Activated T-cell treated with anti-CD3 and anti-CD28 coated beads, Interleukin-2, amount 50 U/mL, for 72 hours (primary cell): Measurements from ENCODE around the gene SUPT4H1. TPM values are rescaled to one million over a fixed set of nuclear protein-coding genes. Genes with fewer than 3 reads are reported as not detected.

Experiments used
- ATAC-seq, 2 donors: fragments of 150-1000 bp; cut with Tn5 transposase; replicated peaks in 1 of 2; 2 replicates each; pipeline ENCODE4 v1.10.0; 2021; ENCODE audit warnings: moderate library complexity in 2 of 2, mild to moderate bottlenecking in 1 of 2
- DNase-seq, 2 donors: peaks; one replicate each; pipeline ENCODE4 v3.0.0; 2021 to 2022; ENCODE audit warnings: mixed read lengths in 1 of 2
- H3K27ac Mint-ChIP-seq: one replicate; pipeline ENCODE4 v1.8.0; 2022; ENCODE audit warnings: mild to moderate bottlenecking, moderate library complexity, mixed read lengths
- H3K27me3 Mint-ChIP-seq: one replicate; pipeline ENCODE4 v1.8.0; 2022; ENCODE audit warnings: low read depth, mixed read lengths
- H3K36me3 Mint-ChIP-seq, 2 donors: one replicate each; pipeline ENCODE4 v1.8.0; 2022; ENCODE audit warnings: mixed read lengths in 2 of 2, mild to moderate bottlenecking in 1 of 2; ENCODE audit not compliant: insufficient read depth in 2 of 2
- H3K4me1 Mint-ChIP-seq: one replicate; pipeline ENCODE4 v1.8.0; 2022; ENCODE audit warnings: low read depth, mixed read lengths
- H3K4me3 Mint-ChIP-seq, 2 donors: one replicate each; pipeline ENCODE4 v1.8.0; 2022; ENCODE audit warnings: mild to moderate bottlenecking in 2 of 2, mixed read lengths in 2 of 2, moderate library complexity in 2 of 2
- H3K9me3 Mint-ChIP-seq, 2 donors: one replicate each; pipeline ENCODE4 v1.8.0; 2022; ENCODE audit warnings: mixed read lengths in 2 of 2
- total RNA-seq, 2 donors: library from RNA; stranded (reverse); gene quantifications; one replicate each; pipeline ENCODE4 v1.2.3, GENCODE V29; 2022

Gene SUPT4H1
- total RNA-seq, 2 donors from 2014 or later, result 101 to 110 TPM

DNA sequence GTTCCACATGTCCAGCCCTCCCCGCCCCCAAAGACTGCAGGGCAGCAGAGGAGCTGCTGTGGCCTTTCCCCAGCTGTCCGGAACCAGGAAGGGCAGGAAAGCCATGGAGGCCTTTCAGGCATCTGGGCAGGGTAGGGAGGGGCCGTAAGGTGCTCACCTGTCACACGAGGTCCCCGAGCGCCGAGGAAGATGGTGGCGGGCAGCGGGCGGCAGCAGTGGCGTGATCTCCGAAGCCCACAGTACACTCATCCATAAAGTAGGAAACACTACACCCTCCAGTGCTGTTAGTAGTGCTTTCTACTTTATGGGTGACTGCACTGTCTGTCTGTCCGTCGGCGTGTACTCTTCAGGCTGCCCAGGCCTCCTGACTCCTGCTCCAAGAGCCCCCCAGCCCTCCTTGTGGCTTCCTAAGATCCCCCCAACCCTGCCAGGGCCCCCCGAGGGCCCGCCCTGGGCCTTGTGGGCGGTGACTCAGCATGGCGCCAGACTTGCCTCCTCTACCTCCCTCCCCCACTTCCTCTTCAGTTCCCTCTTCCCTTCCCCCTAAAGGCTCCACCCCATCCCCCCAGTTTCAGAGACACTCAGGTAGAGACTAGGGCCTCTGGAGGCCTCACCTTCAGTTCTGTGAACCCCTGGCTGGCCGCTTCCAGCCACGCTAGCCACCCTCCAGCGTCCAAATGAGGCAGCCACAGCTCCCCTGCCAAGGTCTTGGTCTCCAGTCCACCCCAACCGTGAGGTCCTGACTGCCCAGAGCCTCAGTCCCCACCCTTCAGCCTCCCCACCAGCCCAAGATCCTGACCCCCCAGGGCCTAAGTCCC lies 20.8 kb downstream of the SUPT4H1 start:
- Mint-ChIP-seq H3K4me1 (peaks cover 38% of the 10 kb centered on the region), H3K4me3 (peak overlapping the region; percentile 89 to 93), H3K9me3 (no peaks in the 10 kb centered on the region), H3K27me3 (no peaks in the 10 kb centered on the region), H3K36me3 (peaks cover 28 to 34% of the 10 kb centered on the region in 2 donors), H3K27ac (peak overlapping the region; percentile 100)
- ATAC-seq, result peak in 1 of 2 donors; percentile 0
- DNase-seq, result peak; percentile 80 to 84

DNA sequence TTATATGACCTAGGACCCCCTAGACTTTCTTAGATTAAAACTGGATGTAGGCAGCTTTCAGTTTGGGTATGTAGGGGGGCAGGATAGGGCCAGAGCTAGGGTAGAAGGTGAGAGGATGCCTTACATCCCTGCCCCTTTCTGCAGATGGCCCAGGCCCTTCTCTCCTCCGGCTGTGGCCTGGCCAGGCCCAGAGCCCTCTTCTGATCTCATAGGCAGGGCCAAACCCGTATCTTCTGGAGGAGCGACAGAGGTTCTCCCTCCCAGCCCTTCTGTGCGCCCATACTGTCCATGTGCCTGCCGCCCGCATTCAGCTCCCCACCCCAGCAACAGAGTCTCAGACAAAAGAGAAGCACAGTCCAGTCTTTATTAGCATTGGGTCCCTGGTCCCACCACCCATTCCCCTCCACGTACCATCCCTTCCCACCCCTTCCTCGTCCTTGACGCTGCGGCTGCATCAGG lies 21.4 kb downstream of the SUPT4H1 start:
- H3K27me3 Mint-ChIP-seq, result no peaks in the 10 kb centered on the region
- ATAC-seq, result peak; percentile 1 to 13
- peak; percentile 66 to 78 for DNase-seq
- peaks cover 28 to 32% of the 10 kb centered on the region in 2 donors for H3K36me3 Mint-ChIP-seq
- H3K9me3 Mint-ChIP-seq, result no peaks in the 10 kb centered on the region
- H3K27ac Mint-ChIP-seq, result peak overlapping the region; percentile 98
- peak overlapping the region; percentile 89 to 93 for H3K4me3 Mint-ChIP-seq
- H3K4me1 Mint-ChIP-seq, result peaks cover 44% of the 10 kb centered on the region

- no peaks in the 10 kb centered on the region for H3K9me3 Mint-ChIP-seq
- ATAC-seq (peak; percentile 32 to 50), DNase-seq (peak; percentile 67 to 79)
- peaks cover 28 to 29% of the 10 kb centered on the region in 2 donors for H3K36me3 Mint-ChIP-seq
- peak overlapping the region; percentile 89 to 93 for H3K4me3 Mint-ChIP-seq
- H3K27ac Mint-ChIP-seq, result peak overlapping the region; percentile 98
- H3K27me3 Mint-ChIP-seq, result no peaks in the 10 kb centered on the region
- H3K4me1 Mint-ChIP-seq, result peaks cover 49% of the 10 kb centered on the region
Measured at GRCh38 chr17:58329810-58330537, 22.0 kb downstream of the SUPT4H1 start.

- H3K4me1 Mint-ChIP-seq, result peaks cover 50% of the 10 kb centered on the region
- H3K27me3 Mint-ChIP-seq, result no peaks in the 10 kb centered on the region
- no peaks in the 10 kb centered on the region for H3K9me3 Mint-ChIP-seq
- DNase-seq, result peak; percentile 85 to 91
- peak overlapping the region; percentile 53 for H3K27ac Mint-ChIP-seq
- H3K36me3 Mint-ChIP-seq, result peaks cover 25 to 26% of the 10 kb centered on the region in 2 donors
- ATAC-seq, result peak; percentile 32 to 47
- peak overlapping the region; percentile 75 to 93 for H3K4me3 Mint-ChIP-seq
Measured at GRCh38 chr17:58329035-58329809, 22.8 kb downstream of the SUPT4H1 start.

DNA sequence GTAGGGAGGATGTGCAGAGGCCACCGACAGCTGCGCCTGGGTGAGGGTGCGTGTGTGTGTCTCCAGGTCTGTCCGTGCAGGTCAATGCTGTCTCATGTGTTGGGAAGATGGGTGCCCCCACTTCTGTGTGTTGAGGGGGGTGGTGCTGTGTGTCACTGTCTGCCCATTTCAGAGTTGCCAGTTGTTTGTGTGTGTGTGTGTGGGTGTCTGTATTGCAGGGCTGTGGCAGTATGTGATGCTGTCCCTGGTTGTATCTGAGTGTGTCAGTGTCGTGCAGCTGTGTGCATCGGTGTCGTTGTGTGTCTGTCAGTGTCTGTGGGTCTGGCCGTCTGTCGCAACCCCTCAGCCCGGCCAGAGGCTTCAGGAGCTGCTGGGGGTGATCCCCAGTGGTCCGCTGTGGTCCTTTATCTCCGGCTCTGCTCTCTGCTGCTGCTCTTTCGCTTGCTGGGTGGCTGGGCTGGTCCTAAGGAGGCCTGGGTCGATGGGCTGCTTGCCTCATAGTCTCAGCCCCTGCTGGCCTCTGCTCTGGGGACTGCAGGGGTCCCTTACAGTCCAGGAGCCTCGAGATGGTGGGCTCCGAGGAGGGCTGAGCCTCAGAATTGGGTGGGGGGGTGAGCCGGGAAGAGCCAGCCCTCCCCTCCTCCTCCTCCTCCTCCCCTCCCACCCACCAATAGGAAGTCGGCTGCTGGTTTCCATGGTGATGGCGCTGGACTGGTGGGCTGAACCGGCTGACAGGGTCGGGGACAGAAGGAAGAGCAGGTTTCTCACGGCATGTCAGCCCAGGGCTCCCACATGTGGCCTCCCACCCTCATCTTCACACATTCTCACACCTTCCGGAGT lies 23.6 kb downstream of the SUPT4H1 start, which contains the start of gene TSPOAP1:
TSPOAP1 (minus strand) TSS at position 601 of the 840 bp plus-strand sequence. CDS start 875 bp downstream, outside the sequence.
- peak; percentile 84 for DNase-seq
- Mint-ChIP-seq H3K4me1 (peaks cover 50% of the 10 kb centered on the region), H3K4me3 (peak within 1 kb of the TSS; percentile 75 to 93), H3K36me3 (peaks cover 24 to 25% of the 10 kb centered on the region in 2 donors), H3K27ac (peak within 1 kb of the TSS; percentile 72), H3K9me3 (no peaks in the 10 kb centered on the region), H3K27me3 (no peaks in the 10 kb centered on the region)
- ATAC-seq, result peak in 1 of 2 donors; percentile 14

DNA sequence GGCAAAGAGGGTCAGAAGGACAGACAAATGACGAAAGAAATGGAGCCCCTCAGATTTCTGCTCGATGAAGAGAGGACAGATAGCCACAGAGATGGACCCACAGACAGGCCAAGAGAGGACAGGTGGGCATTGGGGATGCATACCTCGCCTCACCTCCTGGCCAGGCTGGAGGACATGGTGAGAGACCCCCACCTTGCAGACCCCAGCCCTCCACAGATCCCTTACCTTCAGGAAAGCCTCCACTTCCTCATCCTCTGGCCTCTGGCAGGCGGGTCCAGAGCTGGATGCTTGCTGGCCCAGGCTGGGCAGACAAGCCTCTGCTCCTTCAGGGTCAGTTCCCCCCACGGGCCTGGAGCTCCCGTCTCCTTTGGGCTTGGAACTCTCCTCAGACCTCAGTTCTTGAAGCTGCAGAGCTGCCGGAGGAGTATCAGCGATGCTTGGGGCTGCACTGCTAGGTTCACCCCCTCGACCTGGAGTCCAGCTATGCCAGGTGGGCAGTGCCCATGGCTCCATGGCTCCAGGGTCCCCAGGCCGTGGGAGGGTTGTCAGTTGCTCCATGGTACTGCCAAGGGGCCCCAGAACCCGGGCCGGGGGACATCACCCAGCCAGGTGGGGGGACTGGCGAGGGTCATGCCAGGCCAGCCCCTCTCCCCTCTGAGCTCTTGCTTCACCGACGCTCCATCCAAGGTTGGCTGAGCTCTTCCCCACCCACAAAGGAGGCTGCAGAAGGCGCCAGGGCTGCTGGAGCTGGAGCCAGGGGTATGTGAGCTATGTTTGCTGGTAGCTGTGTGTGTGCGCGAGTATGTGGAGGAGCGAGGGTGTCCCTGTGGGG lies 24.4 kb downstream of the SUPT4H1 start:
- H3K4me3 Mint-ChIP-seq, result peak overlapping the region; percentile 75 to 93
- H3K4me1 Mint-ChIP-seq, result peaks cover 50% of the 10 kb centered on the region
- no peaks in the 10 kb centered on the region for H3K27me3 Mint-ChIP-seq
- H3K27ac Mint-ChIP-seq, result peak overlapping the region; percentile 98
- ATAC-seq (no peak), DNase-seq (peak in 1 of 2 donors; percentile 79)
- H3K9me3 Mint-ChIP-seq, result no peaks in the 10 kb centered on the region
- peaks cover 21% of the 10 kb centered on the region in 2 donors for H3K36me3 Mint-ChIP-seq

GRCh38 chr17:58326609-58327362 lies 25.2 kb downstream of the SUPT4H1 start:
- peaks cover 16% of the 10 kb centered on the region in 2 donors for H3K36me3 Mint-ChIP-seq

DNA sequence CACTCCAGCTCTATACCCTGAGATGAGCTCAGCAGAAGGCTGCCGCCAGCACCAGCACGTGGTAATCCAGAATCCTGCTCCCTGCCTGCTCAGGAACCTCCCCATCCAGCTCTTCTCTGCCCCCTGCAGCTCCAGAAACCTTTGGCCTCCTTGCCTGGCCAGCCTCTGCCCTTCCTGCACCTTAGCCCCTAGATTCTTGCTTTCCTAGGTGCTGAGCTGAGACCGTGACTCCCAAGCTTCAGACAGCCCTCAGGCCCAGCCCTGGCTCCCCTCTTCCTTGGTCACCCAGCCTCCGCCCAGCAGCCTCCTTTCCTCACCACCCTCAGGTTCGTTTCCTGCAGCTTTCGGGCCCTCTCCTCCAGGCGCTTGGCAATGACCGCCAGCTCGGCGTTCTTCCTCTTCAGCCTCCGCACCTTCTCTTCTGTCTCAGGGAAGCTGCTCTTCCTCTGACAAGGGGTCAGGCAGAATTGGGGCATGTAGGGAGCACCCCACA lies 26.0 kb downstream of the SUPT4H1 start:
- DNase-seq (peak; percentile 22 to 40), ATAC-seq (no peak)
- no peaks in the 10 kb centered on the region for H3K27me3 Mint-ChIP-seq
- peak overlapping the region; percentile 16 to 56 for H3K4me3 Mint-ChIP-seq
- peaks cover 8 to 9% of the 10 kb centered on the region in 2 donors for H3K36me3 Mint-ChIP-seq
- H3K27ac Mint-ChIP-seq, result peak overlapping the region; percentile 98
- peaks cover 52% of the 10 kb centered on the region for H3K4me1 Mint-ChIP-seq
- H3K9me3 Mint-ChIP-seq, result no peaks in the 10 kb centered on the region

More at GRCh38 chr17:58326609-58327362, 25.2 kb downstream of the SUPT4H1 start:
- Mint-ChIP-seq H3K4me3 (peak overlapping the region; percentile 56 to 93), H3K4me1 (peaks cover 47% of the 10 kb centered on the region), H3K27ac (peak overlapping the region; percentile 98), H3K9me3 (no peaks in the 10 kb centered on the region), H3K27me3 (no peaks in the 10 kb centered on the region)
- no peak for ATAC-seq
- peak in 1 of 2 donors; percentile 61 for DNase-seq

GRCh38 chr17:58325289-58325726 lies 26.7 kb downstream of the SUPT4H1 start:
- H3K36me3 Mint-ChIP-seq, result peaks cover 3 to 4% of the 10 kb centered on the region in 2 donors
- ATAC-seq (no peak), DNase-seq (peak; percentile 28 to 37)
- peak overlapping the region; percentile 36 to 54 for H3K4me3 Mint-ChIP-seq
- no peaks in the 10 kb centered on the region for H3K27me3 Mint-ChIP-seq
- no peaks in the 10 kb centered on the region for H3K9me3 Mint-ChIP-seq
- H3K4me1 Mint-ChIP-seq, result peaks cover 52% of the 10 kb centered on the region
- H3K27ac Mint-ChIP-seq, result peak overlapping the region; percentile 98

DNA sequence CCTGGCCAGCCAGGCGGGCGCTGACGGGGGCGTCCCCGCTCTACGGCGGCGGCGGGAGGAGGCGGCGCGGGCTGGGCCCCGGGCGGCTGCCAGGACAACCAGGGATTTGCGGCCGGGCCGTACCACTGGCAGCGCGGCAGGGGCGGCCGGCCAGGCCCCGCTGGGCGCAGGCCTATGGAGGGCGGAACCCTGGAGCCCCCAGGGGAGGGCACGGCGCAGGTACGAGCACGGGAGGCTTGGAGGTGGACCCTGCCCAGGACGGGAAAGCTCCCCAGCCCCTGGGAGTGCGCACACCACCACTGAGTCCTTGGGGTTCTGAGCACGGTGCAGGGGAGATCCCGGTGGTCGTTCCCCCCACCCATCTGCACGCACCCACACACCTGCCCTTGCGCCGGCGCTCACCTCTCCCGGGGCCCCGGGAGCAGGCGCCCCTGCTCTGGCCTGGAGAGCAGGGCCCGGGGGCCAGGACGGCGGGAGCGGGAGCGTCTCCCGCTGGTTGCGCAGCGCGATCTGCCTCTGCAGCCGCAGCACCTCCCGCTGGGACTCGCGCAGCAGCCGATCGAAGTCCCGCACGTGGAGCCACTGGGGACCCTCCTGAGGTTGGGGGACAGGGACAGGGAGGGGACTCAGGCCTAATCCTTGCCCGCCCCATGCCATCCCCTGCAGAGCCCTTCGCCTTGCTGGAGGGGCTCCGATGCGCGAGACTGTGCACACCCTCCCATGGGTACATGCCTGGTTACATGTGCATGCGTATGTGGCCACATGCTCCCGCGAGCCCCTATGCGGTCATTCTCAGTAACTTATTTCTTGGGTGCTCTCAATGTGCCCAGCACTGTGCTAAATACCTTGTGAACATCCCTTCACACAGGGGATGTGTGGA lies 27.4 kb downstream of the SUPT4H1 start:
- Mint-ChIP-seq H3K27ac (peak overlapping the region; percentile 98), H3K4me3 (peak overlapping the region; percentile 36 to 54)

More for the DNA sequence above, 27.4 kb downstream of the SUPT4H1 start:
- ATAC-seq, result peak; percentile 0 to 2
- no peaks in the 10 kb centered on the region for H3K36me3 Mint-ChIP-seq
- peak; percentile 32 to 37 for DNase-seq
- H3K27me3 Mint-ChIP-seq, result no peaks in the 10 kb centered on the region
- peaks cover 56% of the 10 kb centered on the region for H3K4me1 Mint-ChIP-seq
- H3K9me3 Mint-ChIP-seq, result no peaks in the 10 kb centered on the region
